Keratinocyte (primary cell): ENCODE measurements around the gene H3-3A.

Experiments
- CTCF ChIP-seq, 3 experiments: IDR thresholded peaks in 1 of 3; conservative IDR thresholded peaks in 1 of 3; optimal IDR thresholded peaks in 1 of 3; 2 replicates in 2 of 3; 3 replicates in 1 of 3; pipeline versions ENCODE3 to v1.5.1; 2011; ENCODE audit warnings: low read length in 3 of 3, mild to moderate bottlenecking in 3 of 3, moderate library complexity in 2 of 3, control low read depth in 1 of 3, inconsistent platforms in 1 of 3; ENCODE audit not compliant: insufficient read depth in 2 of 3; ENCODE audit errors: extremely low read depth in 1 of 3
- EZH2 ChIP-seq: IDR thresholded peaks from one replicate; pipeline ENCODE4 v1.6.1; 2012; ENCODE audit warnings: inconsistent platforms, mild to moderate bottlenecking, low read length, moderate library complexity

DNA sequence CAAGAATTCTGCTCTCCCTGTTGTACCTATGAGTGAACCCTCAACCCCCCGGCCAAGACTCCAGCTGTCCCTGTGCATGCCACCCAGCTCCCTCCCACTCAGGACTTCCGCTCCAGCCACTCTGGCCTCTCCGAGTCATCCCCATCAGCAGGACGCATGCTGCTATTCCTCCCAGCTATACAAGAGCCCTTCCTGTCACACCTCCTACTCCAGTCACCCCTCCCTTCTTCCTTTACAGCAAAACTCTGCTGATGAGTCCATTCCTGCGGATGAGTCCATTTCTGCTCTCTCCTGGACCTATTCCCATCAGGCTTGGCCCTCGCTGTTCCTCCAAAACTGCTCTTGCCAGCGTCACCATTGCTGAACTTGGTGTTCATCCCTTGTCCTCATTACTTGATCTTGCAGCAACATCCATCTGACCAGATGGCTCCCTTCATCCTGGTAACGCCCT is 42.2 kb downstream of the H3-3A start:
- TF ChIP-seq CTCF (optimal IDR thresholded peaks at IDR 0.05 in 1 of 3, IDR thresholded peaks at IDR 0.05 in 1 of 3, conservative IDR thresholded peaks at IDR 0.05 in 1 of 3; ENCODE audit: extremely low read depth in 1 of 3, insufficient read depth in 2 of 3, low read length in 3 of 3) (no peak), EZH2 (no peak)
